ENCODE measurements around the gene RPS24.
"Not testable (repeated sequence)": the region's sequence is repeated elsewhere in the genome, so short reads cannot be mapped to it uniquely, and the experiment has no call there.

The RPS24 gene

GRCh38 chr10:78053211-78053868 is 19.7 kb downstream of the RPS24 start:
- DNase-seq (ENCODE audit: low spot score) = no peak

- DNase-seq (ENCODE audit: low spot score) = no peak
These were observed 24.9 kb downstream of the RPS24 start for GRCh38 chr10:78058562-78058961.

GRCh38 chr10:78059906-78060702 is 26.4 kb downstream of the RPS24 start:
- DNase-seq (ENCODE audit: low spot score) = no peak

- DNase-seq (ENCODE audit: low spot score) = no peak
These were observed 28.6 kb downstream of the RPS24 start for GRCh38 chr10:78062296-78062695.

GRCh38 chr10:78063236-78063635 is 29.6 kb downstream of the RPS24 start:
- DNase-seq (ENCODE audit: low spot score) = no peak

GRCh38 chr10:78064919-78065318 is 31.3 kb downstream of the RPS24 start:
- not testable (repeated sequence) for DNase-seq (ENCODE audit: low spot score)

GRCh38 chr10:78065611-78066010 is 31.9 kb downstream of the RPS24 start:
- no peak for DNase-seq (ENCODE audit: low spot score)

- no peak for DNase-seq (ENCODE audit: low spot score)
These were observed 32.3 kb downstream of the RPS24 start for GRCh38 chr10:78066012-78066411.

- no peak for DNase-seq (ENCODE audit: low spot score)
These were observed 33.2 kb downstream of the RPS24 start for GRCh38 chr10:78066728-78067430.

- no peak for DNase-seq (ENCODE audit: low spot score)
These were observed 35.5 kb downstream of the RPS24 start for GRCh38 chr10:78069151-78069550.

GRCh38 chr10:78070064-78070463 is 36.4 kb downstream of the RPS24 start:
- not testable (repeated sequence) for DNase-seq (ENCODE audit: low spot score)

GRCh38 chr10:78070726-78071125 is 37.1 kb downstream of the RPS24 start:
- no peak for DNase-seq (ENCODE audit: low spot score)

GRCh38 chr10:78071140-78071856 is 37.6 kb downstream of the RPS24 start:
- DNase-seq (ENCODE audit: low spot score) = no peak

- no peak for DNase-seq (ENCODE audit: low spot score)
These were observed 38.2 kb downstream of the RPS24 start for GRCh38 chr10:78071857-78072179.

- no peak for DNase-seq (ENCODE audit: low spot score)
These were observed 38.8 kb downstream of the RPS24 start for GRCh38 chr10:78072504-78072903.

- DNase-seq (ENCODE audit: low spot score) = not testable (repeated sequence)
These were observed 42.1 kb downstream of the RPS24 start for GRCh38 chr10:78075806-78076205.

GRCh38 chr10:78078539-78079330 is 45.1 kb downstream of the RPS24 start:
- DNase-seq (ENCODE audit: low spot score) = no peak

GRCh38 chr10:78079411-78079810 is 45.7 kb downstream of the RPS24 start:
- DNase-seq (ENCODE audit: low spot score) = no peak

- DNase-seq (ENCODE audit: low spot score) = no peak
These were observed 47.6 kb downstream of the RPS24 start for GRCh38 chr10:78081292-78081691.

- DNase-seq (ENCODE audit: low spot score) = no peak
These were observed 49.0 kb downstream of the RPS24 start for GRCh38 chr10:78082636-78083035.

Measured in CD4-positive, alpha-beta T cell treated with Interleukin-2 at 100 ng/mL for 4 hours (primary cell).